MCF 10A (cell line): Measurements from ENCODE around the gene ZNF526. TPM values are rescaled to one million over a fixed set of nuclear protein-coding genes. Genes with fewer than 3 reads are reported as not detected.

ENCODE experiments used
- BruUV-seq: library from RNA; stranded (reverse); fragments of 400-500 nt; replicated peaks from 2 replicates; lab custom pipeline; 2021; lab: Mats Ljungman, UMichigan
- CTCF ChIA-PET: fragments of 300-600 bp; sonication (Branson Sonifier 250); formaldehyde crosslinking; extraction: SDS; loops from one replicate; lab custom pipeline; 2021; ENCODE audit warnings: antibody characterized with exemption, inconsistent platforms; lab: Yijun Ruan, JAX
- POLR2A ChIA-PET: fragments of 300-600, 350-650 bp; sonication (Branson Sonifier 250); formaldehyde crosslinking; extraction: SDS; loops from one replicate; lab custom pipeline; 2020; ENCODE audit warnings: antibody characterized with exemption, inconsistent platforms; lab: Yijun Ruan, JAX
- DNase-seq: peaks from one replicate; pipeline ENCODE4 v3.0.0-alpha.2; 2018; ENCODE audit not compliant: unreplicated experiment
- H3K27ac Mint-ChIP-seq: one replicate; pipeline ENCODE4 v1.8.0; 2022; ENCODE audit warnings: mild to moderate bottlenecking, low read depth, mixed read lengths; ENCODE audit not compliant: unreplicated experiment
- H3K27me3 Mint-ChIP-seq: one replicate; pipeline ENCODE4 v1.8.0; 2022; ENCODE audit warnings: mixed read lengths; ENCODE audit not compliant: insufficient read depth, unreplicated experiment
- H3K36me3 Mint-ChIP-seq: one replicate; pipeline ENCODE4 v1.8.0; 2022; ENCODE audit warnings: mild to moderate bottlenecking, moderate library complexity, mixed read lengths; ENCODE audit not compliant: insufficient read depth, unreplicated experiment
- H3K4me1 Mint-ChIP-seq: one replicate; pipeline ENCODE4 v1.8.0; 2022; ENCODE audit warnings: mixed read lengths; ENCODE audit not compliant: insufficient read depth, unreplicated experiment
- H3K4me3 Mint-ChIP-seq: one replicate; pipeline ENCODE4 v1.8.0; 2022; ENCODE audit warnings: mild to moderate bottlenecking, moderate library complexity, mixed read lengths; ENCODE audit not compliant: unreplicated experiment
- H3K9me3 Mint-ChIP-seq: one replicate; pipeline ENCODE4 v1.8.0; 2022; ENCODE audit warnings: mixed read lengths; ENCODE audit not compliant: unreplicated experiment
- CTCF ChIP-seq: fragments of 200-600 bp; IDR thresholded peaks from one replicate; pipeline ENCODE4 v1.8.0; 2022; ENCODE audit warnings: antibody characterized with exemption, mild to moderate bottlenecking; ENCODE audit not compliant: unreplicated experiment
- intact Hi-C: fragments of 100-400 bp; cut with micrococcal nuclease; formaldehyde crosslinking; loops from 2 replicates; pipeline ENCODE4 v1.14.1; 2022
- total RNA-seq: library from RNA; stranded (reverse); gene quantifications from 2 replicates; pipeline ENCODE4 v1.2.3, GENCODE V29; 2022

ZNF526 gene
- total RNA-seq, 1 experiment from 2014 or later = 12.3 TPM

- H3K4me1 Mint-ChIP-seq = peaks cover 8% of the 10 kb centered on the region
- no peak for DNase-seq
- TF ChIP-seq CTCF = no peak
- H3K9me3 Mint-ChIP-seq = no peaks in the 10 kb centered on the region
- H3K4me3 Mint-ChIP-seq = no peak overlapping the region
- intact Hi-C loops = no loop called here
- H3K36me3 Mint-ChIP-seq = no peaks in the 10 kb centered on the region
- H3K27me3 Mint-ChIP-seq = peaks cover 25% of the 10 kb centered on the region
- ChIA-PET CTCF (interaction anchor here (2.1 to 2.6 kb wide), 2 partner anchors 10 to 65 kb away, joined by 5 to 14 read pairs; no protein-coding TSS in a partner anchor), POLR2A (no interaction called here)
- H3K27ac Mint-ChIP-seq = no peak overlapping the region
- no TSS peak for BruUV-seq
These were observed 45.9 kb upstream of the ZNF526 start for GRCh38 chr19:42174188-42174587.

- Mint-ChIP-seq H3K27ac (no peak overlapping the region), H3K9me3 (no peaks in the 10 kb centered on the region), H3K27me3 (peaks cover 25% of the 10 kb centered on the region), H3K4me1 (peaks cover 8% of the 10 kb centered on the region), H3K4me3 (no peak overlapping the region), H3K36me3 (no peaks in the 10 kb centered on the region)
- no peak for TF ChIP-seq CTCF
- BruUV-seq = no TSS peak
- ChIA-PET POLR2A (interaction anchor here (0.7 kb wide), 1 partner anchor 62 kb away, joined by 3 read pairs; no protein-coding TSS in a partner anchor), CTCF (interaction anchor here (0.6 to 2.6 kb wide), 6 partner anchors 9 to 91 kb away, joined by 3 to 14 read pairs (median 4); partner anchors contain the start of gene POU2F2)
- intact Hi-C loops = no loop called here
- no peak for DNase-seq
These were observed 45.0 kb upstream of the ZNF526 start for GRCh38 chr19:42174958-42175734.

GRCh38 chr19:42175952-42176648, 44.0 kb upstream of the ZNF526 start:
- intact Hi-C loops = no loop called here
- no peak for DNase-seq

More at GRCh38 chr19:42175952-42176648, 44.0 kb upstream of the ZNF526 start:
- H3K27ac Mint-ChIP-seq = no peak overlapping the region
- H3K4me1 Mint-ChIP-seq = peaks cover 8% of the 10 kb centered on the region
- no peaks in the 10 kb centered on the region for H3K9me3 Mint-ChIP-seq
- H3K4me3 Mint-ChIP-seq = peak overlapping the region; percentile 59
- BruUV-seq = no TSS peak
- POLR2A ChIA-PET = interaction anchor here (0.8 to 1.0 kb wide), 2 partner anchors 9 to 31 kb away, joined by 3 to 7 read pairs; no protein-coding TSS in a partner anchor
- no peak for TF ChIP-seq CTCF
- no peaks in the 10 kb centered on the region for H3K36me3 Mint-ChIP-seq
- CTCF ChIA-PET = interaction anchor here (0.6 to 2.6 kb wide), 8 partner anchors 9 to 207 kb away, joined by 3 to 14 read pairs (median 4); no protein-coding TSS in a partner anchor
- peaks cover 25% of the 10 kb centered on the region for H3K27me3 Mint-ChIP-seq
